Activated T-cell treated with anti-CD3 and anti-CD28 coated beads, Interleukin-2, amount 50 U/mL, for 24 hours (primary cell): ENCODE measurements around the gene LINGO1.

ENCODE experiments used
- DNase-seq: peaks from one replicate; pipeline ENCODE4 v3.0.0-alpha.2; 2020
- H3K27ac Mint-ChIP-seq: 2 replicates; pipeline ENCODE4 v1.8.0; 2020; ENCODE audit warnings: mild to moderate bottlenecking, mixed read lengths
- H3K27me3 Mint-ChIP-seq: 2 replicates; pipeline ENCODE4 v1.8.0; 2020; ENCODE audit warnings: mixed read lengths
- H3K36me3 Mint-ChIP-seq: 2 replicates; pipeline ENCODE4 v1.8.0; 2020; ENCODE audit warnings: low read depth, mixed read lengths
- H3K4me1 Mint-ChIP-seq: 2 replicates; pipeline ENCODE4 v1.8.0; 2020; ENCODE audit warnings: low read depth, mixed read lengths
- H3K4me3 Mint-ChIP-seq: 2 replicates; pipeline ENCODE4 v1.8.0; 2020; ENCODE audit warnings: mild to moderate bottlenecking, moderate library complexity, mixed read lengths
- H3K9me3 Mint-ChIP-seq: 2 replicates; pipeline ENCODE4 v1.8.0; 2020; ENCODE audit warnings: mixed read lengths

LINGO1 gene

GRCh38 chr15:77664428-77664827 lies 31.7 kb upstream of the LINGO1 start:
- H3K9me3 Mint-ChIP-seq = no peaks in the 10 kb centered on the region
- H3K27me3 Mint-ChIP-seq = peaks cover 9% of the 10 kb centered on the region
- no peaks in the 10 kb centered on the region for H3K4me1 Mint-ChIP-seq
- H3K36me3 Mint-ChIP-seq = no peaks in the 10 kb centered on the region
- no peak overlapping the region for H3K4me3 Mint-ChIP-seq
- DNase-seq = no peak
- no peak overlapping the region for H3K27ac Mint-ChIP-seq

GRCh38 chr15:77663256-77663655 lies 30.5 kb upstream of the LINGO1 start:
- no peaks in the 10 kb centered on the region for H3K4me1 Mint-ChIP-seq
- H3K36me3 Mint-ChIP-seq = no peaks in the 10 kb centered on the region
- no peak for DNase-seq
- H3K27ac Mint-ChIP-seq = no peak overlapping the region
- peaks cover 9% of the 10 kb centered on the region for H3K27me3 Mint-ChIP-seq
- no peak overlapping the region for H3K4me3 Mint-ChIP-seq
- H3K9me3 Mint-ChIP-seq = no peaks in the 10 kb centered on the region

DNA sequence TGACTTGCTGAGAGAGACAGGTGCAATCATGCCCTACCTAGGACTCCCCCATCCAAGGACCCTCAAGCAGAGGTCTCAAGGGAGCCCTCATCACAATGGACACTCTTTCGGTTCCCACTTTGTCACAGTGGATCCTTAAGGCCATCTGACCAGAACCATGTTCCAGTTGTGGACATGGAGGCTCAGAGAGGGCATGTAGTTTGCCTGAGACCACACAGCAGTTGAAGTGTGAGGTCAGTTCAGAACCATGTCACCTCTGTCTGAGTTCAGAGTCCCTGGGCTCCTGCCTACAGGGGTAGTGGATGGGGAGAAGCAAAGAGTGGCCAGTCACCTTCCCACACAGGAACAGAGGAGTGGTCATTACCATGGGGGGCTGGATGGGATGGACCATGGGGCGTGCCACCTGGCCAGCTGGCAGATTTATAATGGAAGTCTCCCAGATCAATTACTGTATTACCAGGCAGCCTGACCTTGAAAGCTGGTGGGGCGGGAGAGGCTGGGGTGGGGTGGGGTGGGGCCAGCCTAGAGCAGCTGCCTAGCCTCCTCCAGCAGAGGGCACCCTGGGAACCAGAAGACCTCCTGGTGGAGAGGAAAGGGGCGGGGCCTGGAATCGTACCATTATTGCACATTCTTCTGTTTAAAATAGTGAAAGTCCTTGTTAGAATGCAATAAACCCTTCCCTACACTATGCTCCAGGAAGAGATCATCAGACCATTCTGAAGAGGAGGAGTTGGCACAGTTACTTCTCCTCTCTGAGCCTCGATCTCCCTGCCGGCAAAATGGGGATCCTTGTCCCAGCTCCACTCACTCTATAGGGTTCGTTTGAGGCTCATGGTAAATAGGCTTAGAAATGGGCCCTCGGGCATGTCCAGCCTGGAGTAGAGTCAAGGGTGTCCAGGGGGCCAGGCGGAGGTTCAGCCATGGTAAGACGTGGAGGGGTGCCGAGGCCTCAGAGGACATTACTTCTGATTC lies 26.9 kb upstream of the LINGO1 start:
- Mint-ChIP-seq H3K27ac (no peak overlapping the region), H3K4me1 (no peaks in the 10 kb centered on the region), H3K4me3 (no peak overlapping the region), H3K9me3 (no peaks in the 10 kb centered on the region), H3K36me3 (no peaks in the 10 kb centered on the region), H3K27me3 (peaks cover 32% of the 10 kb centered on the region)
- DNase-seq = no peak

DNA sequence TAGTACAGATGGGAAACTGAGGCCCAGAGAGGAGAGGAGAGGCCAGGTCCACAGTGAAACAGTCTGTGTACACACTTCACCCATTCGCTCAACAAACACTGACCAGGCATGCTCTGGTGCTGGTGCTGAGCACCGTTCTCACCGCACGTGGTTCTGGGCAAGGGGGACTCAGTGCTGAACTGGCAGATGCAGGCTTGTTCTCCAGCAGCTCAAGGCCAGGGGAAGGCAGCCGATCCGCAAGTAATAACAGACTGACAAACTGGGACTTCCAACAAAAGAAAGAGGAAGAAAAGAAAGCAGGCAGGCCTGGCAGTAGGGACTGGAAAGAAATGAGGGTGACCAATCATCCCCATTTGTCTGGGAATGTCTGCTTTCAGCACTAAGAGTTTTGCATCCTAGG lies 25.6 kb upstream of the LINGO1 start:
- Mint-ChIP-seq H3K4me3 (no peak overlapping the region), H3K27me3 (peaks cover 35% of the 10 kb centered on the region), H3K4me1 (no peaks in the 10 kb centered on the region), H3K27ac (no peak overlapping the region), H3K36me3 (no peaks in the 10 kb centered on the region), H3K9me3 (peaks cover 3% of the 10 kb centered on the region)
- DNase-seq = no peak

DNA sequence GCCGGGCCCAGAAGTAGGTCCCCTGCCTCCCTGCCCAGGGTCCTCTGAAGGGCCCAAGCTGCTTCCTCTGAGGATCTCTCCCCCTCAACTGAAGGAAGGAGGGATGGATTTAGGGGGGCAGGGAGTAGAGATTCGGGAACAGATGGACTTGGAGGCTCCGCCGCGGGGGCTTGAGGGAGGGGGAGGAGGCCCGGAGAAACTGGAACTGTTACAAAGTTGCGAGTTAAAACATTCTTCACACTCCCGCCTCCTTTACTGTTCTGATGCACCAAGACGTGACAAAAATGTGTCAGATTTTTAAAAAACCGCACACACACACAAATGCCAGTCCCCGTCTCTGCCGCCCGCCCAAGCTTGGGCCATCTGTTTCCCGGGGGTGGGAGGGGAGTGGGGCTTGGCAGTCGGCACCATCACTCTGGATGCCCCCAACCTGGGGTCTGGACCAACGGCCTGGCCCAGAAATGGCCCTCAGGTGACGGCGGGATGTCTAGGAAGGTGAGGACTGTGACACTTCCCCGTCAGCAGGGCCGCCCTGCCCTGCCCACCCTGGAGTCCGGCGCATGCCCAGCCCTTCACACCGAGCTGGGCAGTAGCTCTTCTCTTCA lies 25.0 kb upstream of the LINGO1 start:
- H3K4me1 Mint-ChIP-seq = no peaks in the 10 kb centered on the region
- H3K9me3 Mint-ChIP-seq = peaks cover 3% of the 10 kb centered on the region
- no peaks in the 10 kb centered on the region for H3K36me3 Mint-ChIP-seq
- H3K27me3 Mint-ChIP-seq = peaks cover 35% of the 10 kb centered on the region
- no peak overlapping the region for H3K4me3 Mint-ChIP-seq
- no peak for DNase-seq
- H3K27ac Mint-ChIP-seq = no peak overlapping the region

DNA sequence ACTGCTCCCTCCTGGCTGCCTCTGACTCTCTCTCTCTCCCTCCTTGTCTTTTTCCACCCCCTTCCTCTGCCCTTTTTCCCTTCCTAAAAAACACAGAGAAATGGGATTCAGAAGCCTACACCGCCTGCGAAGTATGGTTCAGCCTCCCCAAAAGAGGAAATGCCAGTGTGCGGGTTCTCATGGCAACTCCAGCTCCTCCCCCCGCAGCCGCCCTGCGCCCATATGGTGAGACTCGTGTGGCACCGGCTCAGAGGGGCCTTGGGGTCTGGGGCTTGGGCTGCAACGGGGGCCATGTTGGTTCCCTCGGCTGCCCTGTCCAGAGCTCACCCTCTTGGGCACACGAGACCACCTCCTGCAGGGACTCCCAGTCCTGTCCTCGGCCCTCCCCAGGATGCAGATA lies 23.6 kb upstream of the LINGO1 start:
- DNase-seq = no peak
- Mint-ChIP-seq H3K9me3 (peaks cover 3% of the 10 kb centered on the region), H3K36me3 (no peaks in the 10 kb centered on the region), H3K27me3 (peaks cover 39% of the 10 kb centered on the region), H3K4me3 (no peak overlapping the region), H3K27ac (no peak overlapping the region), H3K4me1 (no peaks in the 10 kb centered on the region)

- Mint-ChIP-seq H3K27me3 (peaks cover 33% of the 10 kb centered on the region), H3K4me3 (no peak overlapping the region), H3K9me3 (peaks cover 3% of the 10 kb centered on the region), H3K36me3 (no peaks in the 10 kb centered on the region), H3K4me1 (no peaks in the 10 kb centered on the region), H3K27ac (no peak overlapping the region)
- no peak for DNase-seq
Observed at GRCh38 chr15:77654975-77655374, 22.3 kb upstream of the LINGO1 start.

GRCh38 chr15:77653832-77654480 lies 21.2 kb upstream of the LINGO1 start:
- H3K27ac Mint-ChIP-seq = no peak overlapping the region

GRCh38 chr15:77650265-77650664 lies 17.6 kb upstream of the LINGO1 start:
- peaks cover 23% of the 10 kb centered on the region for H3K27me3 Mint-ChIP-seq
- H3K4me3 Mint-ChIP-seq = no peak overlapping the region
- H3K4me1 Mint-ChIP-seq = no peaks in the 10 kb centered on the region
- no peak overlapping the region for H3K27ac Mint-ChIP-seq
- H3K36me3 Mint-ChIP-seq = no peaks in the 10 kb centered on the region
- no peak for DNase-seq
- peaks cover 3% of the 10 kb centered on the region for H3K9me3 Mint-ChIP-seq

More at GRCh38 chr15:77653832-77654480, 21.2 kb upstream of the LINGO1 start:
- Mint-ChIP-seq H3K27me3 (peaks cover 36% of the 10 kb centered on the region), H3K4me1 (no peaks in the 10 kb centered on the region), H3K4me3 (no peak overlapping the region), H3K36me3 (no peaks in the 10 kb centered on the region), H3K9me3 (peaks cover 3% of the 10 kb centered on the region)
- no peak for DNase-seq

DNA sequence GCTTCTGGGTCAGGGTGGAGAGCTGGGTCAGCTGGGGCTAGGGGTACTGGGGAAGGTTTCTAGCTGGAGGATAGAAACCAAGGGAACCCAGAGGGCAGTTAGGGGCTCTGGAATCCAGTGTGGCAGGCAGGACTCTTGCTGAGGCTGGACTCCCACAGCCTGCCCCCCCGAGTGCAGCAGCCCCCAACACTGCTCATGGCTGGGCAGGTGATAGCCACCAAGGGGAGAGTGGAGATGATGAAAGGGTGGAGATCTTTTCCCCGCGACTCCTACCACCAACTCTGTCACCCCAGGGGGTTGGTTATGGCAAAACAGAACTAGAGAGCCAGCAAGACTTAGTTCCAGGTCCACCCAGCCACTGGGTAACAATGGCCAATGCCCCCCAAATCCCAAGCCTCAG lies 16.9 kb upstream of the LINGO1 start:
- H3K4me3 Mint-ChIP-seq = no peak overlapping the region
- H3K36me3 Mint-ChIP-seq = no peaks in the 10 kb centered on the region
- peaks cover 18% of the 10 kb centered on the region for H3K27me3 Mint-ChIP-seq
- DNase-seq = no peak
- H3K27ac Mint-ChIP-seq = no peak overlapping the region
- no peaks in the 10 kb centered on the region for H3K4me1 Mint-ChIP-seq
- H3K9me3 Mint-ChIP-seq = peaks cover 3% of the 10 kb centered on the region

- H3K27me3 Mint-ChIP-seq = peaks cover 18% of the 10 kb centered on the region
- no peak overlapping the region for H3K4me3 Mint-ChIP-seq
- H3K36me3 Mint-ChIP-seq = no peaks in the 10 kb centered on the region
- peaks cover 2% of the 10 kb centered on the region for H3K9me3 Mint-ChIP-seq
- H3K4me1 Mint-ChIP-seq = no peaks in the 10 kb centered on the region
- no peak overlapping the region for H3K27ac Mint-ChIP-seq
- no peak for DNase-seq
Observed at GRCh38 chr15:77649017-77649416, 16.3 kb upstream of the LINGO1 start.

- Mint-ChIP-seq H3K27ac (no peak overlapping the region), H3K4me1 (no peaks in the 10 kb centered on the region), H3K36me3 (no peaks in the 10 kb centered on the region), H3K9me3 (no peaks in the 10 kb centered on the region), H3K27me3 (peaks cover 19% of the 10 kb centered on the region), H3K4me3 (no peak overlapping the region)
- no peak for DNase-seq
Observed at GRCh38 chr15:77647961-77648360, 15.2 kb upstream of the LINGO1 start.

- no peaks in the 10 kb centered on the region for H3K9me3 Mint-ChIP-seq
- H3K4me3 Mint-ChIP-seq = no peak overlapping the region
- no peaks in the 10 kb centered on the region for H3K4me1 Mint-ChIP-seq
- H3K36me3 Mint-ChIP-seq = no peaks in the 10 kb centered on the region
- peaks cover 21% of the 10 kb centered on the region for H3K27me3 Mint-ChIP-seq
- H3K27ac Mint-ChIP-seq = no peak overlapping the region
- no peak for DNase-seq
Observed at GRCh38 chr15:77646104-77646694, 13.5 kb upstream of the LINGO1 start.

GRCh38 chr15:77645602-77646001 lies 12.9 kb upstream of the LINGO1 start:
- no peaks in the 10 kb centered on the region for H3K36me3 Mint-ChIP-seq
- no peak overlapping the region for H3K4me3 Mint-ChIP-seq
- peaks cover 21% of the 10 kb centered on the region for H3K27me3 Mint-ChIP-seq
- no peak overlapping the region for H3K27ac Mint-ChIP-seq
- H3K9me3 Mint-ChIP-seq = no peaks in the 10 kb centered on the region
- no peak for DNase-seq
- H3K4me1 Mint-ChIP-seq = no peaks in the 10 kb centered on the region
